ENCODE measurements around the gene CEP162.

Gene CEP162

GRCh38 chr6:84082689-84083265, 144.7 kb downstream of the CEP162 start:
- DNase-seq: no peak

- DNase-seq: no peak
Measured at GRCh38 chr6:84081222-84081621, 146.2 kb downstream of the CEP162 start.

GRCh38 chr6:84078335-84078734, 149.1 kb downstream of the CEP162 start:
- no peak for DNase-seq

GRCh38 chr6:84077645-84078044, 149.8 kb downstream of the CEP162 start:
- no peak for DNase-seq

- no peak for DNase-seq
Measured at GRCh38 chr6:84074988-84075781, 152.3 kb downstream of the CEP162 start.
